ENCODE measurements around the gene CLEC20A.

GRCh38 chr1:178464566-178464965 is 32.2 kb downstream of the CLEC20A start:
- TF ChIP-seq CTCF (optimal IDR thresholded peaks at IDR 0.05 in 1 of 3, IDR thresholded peaks at IDR 0.05 in 1 of 3, conservative IDR thresholded peaks at IDR 0.05 in 1 of 3; ENCODE audit: extremely low read depth in 1 of 3, insufficient read depth in 2 of 3, low read length in 3 of 3), result no peak
- no peak for TF ChIP-seq EZH2 (IDR thresholded peaks at IDR 0.05; ENCODE audit: low read length)

All from keratinocyte (primary cell).